LNCAP (cell line): ENCODE data around the gene PNMA8A.

Experiments used
- CTCF ChIP-seq: fragments of 450-650 bp; IDR thresholded peaks from 2 replicates; pipeline ENCODE4 v1.5.1; 2017; ENCODE audit warnings: mild to moderate bottlenecking

PNMA8A gene, protein sequence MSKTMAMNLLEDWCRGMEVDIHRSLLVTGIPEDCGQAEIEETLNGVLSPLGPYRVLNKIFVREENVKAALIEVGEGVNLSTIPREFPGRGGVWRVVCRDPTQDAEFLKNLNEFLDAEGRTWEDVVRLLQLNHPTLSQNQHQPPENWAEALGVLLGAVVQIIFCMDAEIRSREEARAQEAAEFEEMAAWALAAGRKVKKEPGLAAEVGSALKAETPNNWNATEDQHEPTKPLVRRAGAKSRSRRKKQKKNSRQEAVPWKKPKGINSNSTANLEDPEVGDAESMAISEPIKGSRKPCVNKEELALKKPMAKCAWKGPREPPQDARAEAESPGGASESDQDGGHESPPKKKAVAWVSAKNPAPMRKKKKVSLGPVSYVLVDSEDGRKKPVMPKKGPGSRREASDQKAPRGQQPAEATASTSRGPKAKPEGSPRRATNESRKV

DNA sequence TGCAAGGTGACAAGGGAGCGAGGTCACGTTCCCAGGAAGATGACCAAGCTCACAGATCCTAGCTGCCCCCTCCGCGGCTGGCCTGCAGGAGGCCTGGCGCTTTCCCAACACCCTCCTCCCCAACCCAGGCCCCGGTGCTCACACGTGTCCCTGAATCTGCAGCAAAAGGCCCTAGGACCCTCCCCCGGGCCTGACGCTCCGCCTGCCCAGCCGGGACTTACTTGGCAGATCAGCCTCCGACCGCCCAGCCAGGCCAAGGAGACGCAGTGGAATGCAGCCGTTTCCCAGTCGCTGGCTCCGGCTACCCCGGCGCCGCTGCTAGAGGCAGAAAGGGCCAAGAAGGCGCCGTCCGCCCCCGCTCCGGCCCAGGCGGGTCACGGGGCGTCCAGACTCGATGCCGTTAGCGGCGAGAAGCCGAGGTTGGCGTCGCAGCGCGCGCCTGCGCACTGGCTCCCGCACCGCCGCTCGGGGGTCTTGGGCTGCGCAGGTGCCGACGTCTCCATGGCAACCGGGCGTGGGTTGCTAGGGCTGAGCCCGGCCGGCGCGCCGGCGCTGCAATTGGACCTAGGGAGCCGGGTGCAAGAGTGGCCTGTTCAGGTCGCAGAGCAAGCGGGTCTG lies at the start of gene PNMA8A:
PNMA8A (minus strand) TSS at position 448 of the 618 bp plus-strand sequence. CDS start 528 bp downstream, outside the sequence.
- TF ChIP-seq CTCF: no peak

- no peak for TF ChIP-seq CTCF
Observed at GRCh38 chr19:46520616-46521015, 49.3 kb upstream of the PNMA8A start.

- no peak for TF ChIP-seq CTCF
Observed at GRCh38 chr19:46517471-46517870, 46.1 kb upstream of the PNMA8A start.

- peak; percentile 47 for TF ChIP-seq CTCF
Observed at GRCh38 chr19:46515879-46516350, 44.6 kb upstream of the PNMA8A start.

DNA sequence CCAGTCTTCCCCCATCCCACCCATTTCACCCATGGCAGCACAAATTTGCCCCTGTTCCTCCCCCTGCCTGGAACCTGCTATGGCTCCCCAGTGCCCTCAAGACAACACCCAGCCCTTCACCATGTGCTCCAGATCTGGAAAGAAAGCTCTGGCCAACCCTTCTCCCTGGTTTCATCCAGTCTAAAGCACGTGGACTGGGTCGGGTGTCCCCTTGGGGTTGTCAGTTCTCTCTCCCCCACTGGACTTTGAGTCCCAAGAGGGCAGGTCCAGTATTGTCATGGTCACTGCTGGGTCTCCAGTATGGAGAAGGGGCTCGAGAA lies 43.9 kb upstream of the PNMA8A start:
- TF ChIP-seq CTCF: no peak

DNA sequence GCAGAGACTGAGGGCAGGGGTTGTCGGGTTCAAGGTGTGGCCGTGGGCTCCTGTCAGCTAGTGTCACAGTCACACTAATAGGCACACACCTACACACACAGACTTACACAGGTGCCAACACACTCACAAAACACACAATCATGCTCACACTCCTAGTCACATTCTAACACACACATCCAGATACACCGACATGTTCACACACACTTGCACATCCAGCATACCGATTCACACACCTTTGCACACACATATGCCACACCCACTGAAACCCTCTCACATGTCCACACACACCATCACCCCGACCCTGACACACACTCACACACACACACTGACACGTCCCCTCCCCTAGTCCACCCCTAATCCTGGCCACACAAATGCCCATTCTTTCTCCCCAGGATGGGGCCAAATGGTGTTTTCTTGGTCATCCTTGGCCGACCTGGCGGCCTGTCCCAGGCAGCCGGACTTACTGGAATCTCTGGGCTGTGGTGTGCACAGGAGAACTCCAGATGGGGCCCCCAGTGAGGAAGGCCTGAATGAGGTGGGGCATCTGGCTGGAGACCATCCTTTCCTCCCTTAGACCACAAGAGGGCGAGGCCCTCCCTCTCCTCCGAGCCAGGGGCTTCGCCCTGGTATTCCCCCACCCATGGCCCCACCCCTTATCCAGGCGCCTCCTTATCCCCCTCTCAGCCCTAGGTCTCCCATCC lies 43.4 kb upstream of the PNMA8A start:
- no peak for TF ChIP-seq CTCF

- TF ChIP-seq CTCF: peak; percentile 71
Observed at GRCh38 chr19:46513461-46514236, 42.3 kb upstream of the PNMA8A start.
